HG02943 (cell line): ENCODE results near the gene DYNLL2.
"Not testable (repeated sequence)": the region's sequence is repeated elsewhere in the genome, so short reads cannot be mapped to it uniquely, and the experiment has no call there.

Source experiments
- ATAC-seq: cut with Tn5 transposase; IDR thresholded peaks from one replicate; pipeline ENCODE4 v1.9.1; 2021; ENCODE audit warnings: mild to moderate bottlenecking, low read depth, moderate library complexity; ENCODE audit not compliant: unreplicated experiment

The DYNLL2 gene

GRCh38 chr17:58097384-58098088, 14.3 kb downstream of the DYNLL2 start:
- ATAC-seq, result no peak

DNA sequence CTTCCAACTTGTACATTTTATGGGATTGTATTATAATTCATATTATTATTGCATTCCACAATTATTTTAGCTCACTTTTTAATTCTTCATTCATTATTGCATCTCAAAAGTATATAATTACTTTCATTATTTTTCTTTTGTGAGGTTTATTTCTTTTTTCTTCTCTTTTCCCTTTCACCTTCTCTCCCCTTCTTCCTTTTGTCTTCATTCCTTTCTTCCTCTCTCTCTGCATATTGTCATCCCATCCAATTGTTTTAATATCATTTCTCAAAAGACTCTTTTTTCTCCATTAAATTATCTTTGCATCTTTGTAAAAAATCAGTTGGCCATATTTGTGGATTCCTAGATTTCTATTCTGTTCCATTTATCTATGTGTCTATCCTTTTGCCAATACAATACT, 17.3 kb downstream of the DYNLL2 start:
- ATAC-seq, result no peak

GRCh38 chr17:58101898-58102297, 18.7 kb downstream of the DYNLL2 start:
- not testable (repeated sequence) for ATAC-seq

- ATAC-seq, result no peak
These were observed 21.9 kb downstream of the DYNLL2 start for GRCh38 chr17:58105093-58105492.

DNA sequence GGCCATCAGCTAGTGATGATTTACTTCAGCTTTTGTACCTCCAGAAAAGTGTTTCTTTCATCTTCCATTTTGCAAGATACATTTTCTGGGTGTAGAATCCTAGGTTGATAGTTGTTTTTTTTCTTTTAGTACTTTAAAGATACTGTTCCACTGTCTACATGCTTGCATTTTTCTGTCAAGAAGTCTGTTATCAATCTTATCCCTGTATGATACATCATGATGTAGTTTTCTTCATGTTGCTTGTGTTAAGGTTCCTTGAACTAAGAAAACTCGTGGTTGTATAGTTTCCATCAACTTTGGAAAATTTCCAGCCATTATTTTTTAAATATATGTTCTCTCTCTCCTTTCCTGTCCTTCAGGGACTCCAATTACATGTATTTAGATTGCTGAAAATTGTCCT, 24.1 kb downstream of the DYNLL2 start:
- no peak for ATAC-seq

GRCh38 chr17:58109197-58109596, 26.0 kb downstream of the DYNLL2 start:
- no peak for ATAC-seq

DNA sequence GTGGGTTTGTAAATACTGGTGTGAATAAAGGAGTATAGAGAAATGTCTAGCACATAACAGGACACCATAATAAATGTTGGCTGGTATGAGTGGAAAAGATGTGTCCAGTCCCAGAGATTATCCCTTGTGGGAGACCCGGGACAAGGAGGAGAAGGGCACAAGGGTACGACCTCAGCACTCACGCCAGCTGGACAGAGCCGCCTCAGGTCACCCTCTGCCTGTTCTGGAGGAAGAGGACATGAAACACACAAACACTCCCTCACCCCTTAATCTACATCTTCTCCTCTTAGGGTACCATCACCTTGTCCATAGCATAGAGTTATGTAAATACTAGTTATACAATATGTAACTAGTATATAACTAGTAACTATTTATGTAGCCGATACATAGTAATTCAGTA, 26.8 kb downstream of the DYNLL2 start:
- no peak for ATAC-seq

- ATAC-seq, result no peak
These were observed 28.5 kb downstream of the DYNLL2 start for GRCh38 chr17:58111676-58112075.

GRCh38 chr17:58112970-58113631, 29.9 kb downstream of the DYNLL2 start:
- no peak for ATAC-seq

- no peak for ATAC-seq
These were observed 30.7 kb downstream of the DYNLL2 start for GRCh38 chr17:58113947-58114346.

DNA sequence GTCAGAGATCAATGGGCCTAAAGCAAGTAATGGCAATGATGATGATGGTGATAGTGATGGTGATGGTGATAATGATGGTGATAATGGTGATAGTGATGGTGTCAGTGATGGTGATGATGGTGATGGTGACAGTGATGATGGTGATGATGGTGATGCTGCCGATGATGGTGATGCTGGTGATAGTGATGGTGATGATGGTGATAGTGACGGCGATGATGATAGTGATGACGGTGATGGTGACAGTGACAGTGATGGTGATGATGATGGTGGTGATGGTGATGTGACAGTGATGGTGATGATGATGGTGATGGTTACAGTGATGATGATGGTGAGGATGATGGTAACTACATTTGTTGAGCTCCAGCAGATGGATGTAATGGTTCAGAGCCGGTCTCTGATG, 34.2 kb downstream of the DYNLL2 start:
- no peak for ATAC-seq

GRCh38 chr17:58119491-58119890, 36.3 kb downstream of the DYNLL2 start:
- ATAC-seq, result no peak

DNA sequence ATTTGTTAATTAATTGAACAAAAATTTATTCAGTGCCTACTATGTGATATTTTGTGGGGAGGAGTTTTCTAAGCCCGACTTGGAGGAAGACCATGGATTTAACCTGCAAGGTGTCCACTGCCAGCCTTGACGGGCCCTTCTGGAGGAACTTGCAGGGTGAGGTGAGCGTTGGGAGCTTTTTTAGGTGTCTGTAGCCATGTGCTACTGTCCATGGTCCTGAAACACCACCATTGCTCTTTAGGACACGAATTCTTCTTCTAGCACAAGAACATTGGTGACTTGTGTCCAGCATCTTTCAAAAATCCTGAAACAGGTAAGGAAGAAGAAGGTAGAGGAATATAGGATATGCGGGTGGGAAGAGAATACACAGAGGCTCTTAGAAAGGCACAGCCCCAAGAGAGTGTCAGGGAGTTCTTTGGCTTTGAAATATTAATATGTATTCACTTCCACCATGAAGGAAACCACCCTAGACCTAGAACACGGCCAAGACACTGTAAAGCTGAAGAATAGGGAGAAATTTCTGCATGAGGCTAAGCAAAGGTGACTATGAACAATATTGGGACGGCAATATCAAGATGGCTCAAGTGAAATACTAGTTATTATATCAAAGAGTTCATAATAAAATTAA, 37.1 kb downstream of the DYNLL2 start:
- ATAC-seq, result no peak

GRCh38 chr17:58121925-58122324, 38.7 kb downstream of the DYNLL2 start:
- ATAC-seq, result no peak

GRCh38 chr17:58127846-58128245, 44.6 kb downstream of the DYNLL2 start:
- ATAC-seq, result no peak

GRCh38 chr17:58132697-58133096, 49.5 kb downstream of the DYNLL2 start:
- not testable (repeated sequence) for ATAC-seq

- no peak for ATAC-seq
These were observed 53.6 kb downstream of the DYNLL2 start for GRCh38 chr17:58136669-58137279.

DNA sequence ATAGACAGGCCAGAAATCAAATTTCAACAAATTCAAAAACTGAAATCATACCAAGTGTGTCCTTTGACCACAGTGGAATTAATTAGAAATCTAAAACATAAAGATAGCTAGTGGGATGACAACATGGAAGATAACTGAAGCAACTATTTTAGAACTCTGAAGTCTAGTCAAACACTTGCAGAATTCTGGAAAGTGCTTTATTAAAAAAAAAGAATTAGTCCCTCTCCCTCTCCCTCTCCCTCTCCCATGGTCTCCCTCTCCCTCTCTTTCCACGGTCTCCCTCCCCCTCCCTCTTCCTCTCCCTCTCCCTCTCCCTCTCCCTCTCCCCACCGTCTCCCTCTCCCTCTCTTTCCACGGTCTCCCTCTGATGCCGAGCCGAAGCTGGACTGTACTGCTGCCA, 58.3 kb downstream of the DYNLL2 start:
- no peak for ATAC-seq

DNA sequence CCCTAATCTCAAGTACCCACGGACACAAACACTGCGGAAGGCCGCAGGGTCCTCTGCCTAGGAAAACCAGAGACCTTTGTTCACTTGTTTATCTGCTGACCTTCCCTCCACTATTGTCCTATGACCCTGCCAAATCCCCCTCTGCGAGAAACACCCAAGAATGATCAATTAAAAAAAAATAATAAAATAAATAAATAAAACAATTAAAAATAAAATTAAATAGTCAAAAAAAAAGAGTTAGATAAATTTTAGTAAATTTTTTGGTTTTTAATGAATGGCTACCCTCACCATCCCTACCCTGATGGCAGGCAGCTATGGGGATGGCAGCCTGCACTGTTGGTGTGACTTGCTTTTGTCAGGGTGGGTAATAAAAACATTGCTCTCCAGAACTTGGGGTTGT, 60.1 kb downstream of the DYNLL2 start:
- ATAC-seq, result not testable (repeated sequence)

DNA sequence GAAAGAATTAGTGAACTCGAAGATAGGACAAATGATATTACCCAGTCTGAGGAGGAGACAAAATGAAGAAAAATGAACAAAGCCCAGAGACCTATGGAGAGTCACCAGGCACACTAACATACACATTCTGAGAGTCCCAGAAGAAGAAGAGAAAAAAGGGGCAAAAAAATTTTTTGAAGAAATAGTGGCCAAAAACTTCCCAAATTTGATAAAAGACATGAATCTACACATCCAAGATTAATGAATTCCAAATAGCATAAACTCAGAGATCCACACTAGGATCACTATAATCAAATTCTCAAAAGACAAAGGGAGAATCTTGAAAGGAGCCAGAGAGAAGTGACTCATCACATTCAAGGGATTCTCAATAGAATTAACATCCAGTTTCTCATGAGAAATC, 61.6 kb downstream of the DYNLL2 start:
- no peak for ATAC-seq
